Stomach (tissue), 4 donors: ENCODE measurements around the gene TULP3.

Source experiments
- EP300 ChIP-seq: sonication (generic); formaldehyde crosslinking; IDR thresholded peaks from one replicate; pipeline ENCODE4 v1.6.1; 2017; ENCODE audit warnings: antibody characterized with exemption
- POLR2A ChIP-seq, 4 donors: fragments of 450-650 bp; IDR thresholded peaks; one replicate each; pipeline ENCODE4 v1.6.1; 2016; ENCODE audit warnings: antibody characterized with exemption in 4 of 4, control low read depth in 2 of 4, mild to moderate bottlenecking in 1 of 4, moderate library complexity in 1 of 4

DNA sequence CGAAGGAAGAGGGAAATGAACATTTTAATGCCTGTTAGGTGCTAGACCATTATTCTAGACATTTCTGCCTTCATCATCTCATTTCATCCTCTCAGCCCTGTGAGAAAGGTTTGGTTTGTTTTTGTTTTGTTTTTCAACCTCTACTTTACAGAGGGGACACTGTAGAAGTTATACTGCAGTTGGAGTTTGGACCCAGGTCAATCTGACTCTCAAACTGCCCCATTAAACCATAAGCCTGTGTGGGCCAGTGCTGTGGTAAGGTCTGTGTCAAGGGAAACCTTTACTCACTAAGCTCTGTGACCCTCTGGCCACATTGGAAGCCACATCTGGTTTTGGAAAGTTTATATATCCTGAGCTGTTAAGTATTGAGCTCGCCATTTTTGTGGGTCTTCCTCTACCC lies 77.0 kb downstream of the TULP3 start:
- no peak for TF ChIP-seq POLR2A (IDR thresholded peaks at IDR 0.05)
- no peak for TF ChIP-seq EP300
